GM21515 (cell line): Measurements from ENCODE around the gene TOM1L2.
"Not testable (repeated sequence)": the region's sequence is repeated elsewhere in the genome, so short reads cannot be mapped to it uniquely, and the experiment has no call there.

Source experiments
- ATAC-seq: cut with Tn5 transposase; IDR thresholded peaks from one replicate; pipeline ENCODE4 v1.9.1; 2021; ENCODE audit not compliant: unreplicated experiment

The TOM1L2 gene

DNA sequence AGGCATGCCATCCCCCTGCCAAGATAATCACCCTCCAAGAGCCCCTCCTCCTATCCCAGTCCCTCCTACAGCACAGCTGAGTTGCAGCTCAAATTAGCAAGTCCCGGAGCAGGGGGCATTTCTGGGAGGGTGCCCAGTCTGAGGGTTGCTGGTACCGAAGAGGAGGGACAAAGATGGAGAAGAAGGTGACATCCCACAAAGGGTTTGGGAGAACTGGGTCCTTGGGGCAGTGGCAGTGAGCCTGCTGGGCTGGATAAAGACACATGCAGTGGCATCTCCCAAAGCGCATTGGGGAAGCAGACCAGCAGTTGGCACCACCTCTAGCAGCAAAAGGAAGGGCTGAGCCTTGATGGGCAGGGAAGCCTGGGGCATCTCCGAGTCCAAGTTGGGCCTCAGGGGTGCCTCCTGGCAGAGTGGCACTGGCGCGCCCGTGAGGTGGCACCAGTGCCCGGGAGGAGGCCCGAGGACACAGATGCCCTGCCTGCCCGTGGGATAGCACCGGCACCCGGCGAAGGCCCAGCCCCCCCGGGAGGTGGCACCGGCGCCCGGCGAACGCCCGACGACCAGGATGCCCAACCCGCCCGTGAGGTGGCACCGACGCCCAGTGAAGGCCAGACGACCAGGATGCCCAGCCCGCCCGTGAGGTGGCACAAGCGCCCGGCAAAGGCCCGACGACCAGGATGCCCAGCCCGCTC, 622 bp downstream of the TOM1L2 start:
- ATAC-seq: no peak

DNA sequence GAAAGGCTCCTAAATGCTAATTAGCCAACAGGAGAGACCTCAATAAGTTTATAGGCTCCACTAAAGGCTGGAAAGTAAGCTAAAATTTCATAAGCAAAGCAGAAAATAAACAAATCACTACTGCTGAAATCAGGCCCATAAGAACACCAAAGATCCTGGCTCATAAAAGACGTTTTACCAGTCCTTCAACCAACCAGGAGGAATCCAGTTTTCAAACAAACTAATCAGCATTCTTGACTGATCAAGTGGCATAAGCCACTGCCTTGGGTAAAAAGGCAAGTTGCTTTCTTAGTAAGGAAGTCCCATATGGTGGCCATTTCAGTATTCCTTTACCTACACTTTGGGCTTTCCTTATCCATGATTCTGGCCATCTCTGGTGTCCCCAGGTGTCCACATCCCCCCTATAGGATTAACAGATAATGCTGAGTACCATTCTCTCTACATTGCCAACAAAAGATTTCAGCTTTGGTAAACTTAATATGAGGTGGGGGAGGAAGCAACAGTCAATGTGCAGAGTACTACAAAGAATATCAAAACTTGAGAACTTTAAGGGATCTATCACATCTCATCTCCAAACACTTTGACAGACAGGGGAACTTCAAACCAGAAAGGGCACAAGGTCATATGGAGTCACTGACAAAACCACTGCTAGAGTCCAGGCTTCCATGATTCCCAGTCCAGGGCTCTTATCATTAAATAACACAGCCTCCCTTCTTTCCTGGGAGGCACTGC, 1.3 kb downstream of the TOM1L2 start:
- ATAC-seq: no peak

DNA sequence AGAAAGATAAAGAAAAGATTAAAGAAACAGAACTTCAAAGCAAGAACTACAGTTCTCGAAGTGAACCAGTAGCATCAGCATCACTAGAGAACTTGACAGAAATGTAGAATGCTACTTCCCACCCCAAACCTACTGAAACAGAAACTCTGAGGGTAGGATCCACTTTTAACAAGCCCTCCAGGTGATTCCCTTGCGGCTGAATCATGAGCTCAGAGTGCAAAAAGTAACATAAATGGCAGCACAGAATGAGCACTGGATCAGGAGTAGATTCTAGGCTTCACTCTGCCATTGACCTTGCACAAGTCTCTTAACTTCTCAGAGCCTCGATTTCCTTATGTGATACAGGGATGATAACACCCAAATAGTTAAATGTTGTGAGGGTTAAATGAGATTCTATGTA, 5.8 kb downstream of the TOM1L2 start:
- ATAC-seq: no peak

DNA sequence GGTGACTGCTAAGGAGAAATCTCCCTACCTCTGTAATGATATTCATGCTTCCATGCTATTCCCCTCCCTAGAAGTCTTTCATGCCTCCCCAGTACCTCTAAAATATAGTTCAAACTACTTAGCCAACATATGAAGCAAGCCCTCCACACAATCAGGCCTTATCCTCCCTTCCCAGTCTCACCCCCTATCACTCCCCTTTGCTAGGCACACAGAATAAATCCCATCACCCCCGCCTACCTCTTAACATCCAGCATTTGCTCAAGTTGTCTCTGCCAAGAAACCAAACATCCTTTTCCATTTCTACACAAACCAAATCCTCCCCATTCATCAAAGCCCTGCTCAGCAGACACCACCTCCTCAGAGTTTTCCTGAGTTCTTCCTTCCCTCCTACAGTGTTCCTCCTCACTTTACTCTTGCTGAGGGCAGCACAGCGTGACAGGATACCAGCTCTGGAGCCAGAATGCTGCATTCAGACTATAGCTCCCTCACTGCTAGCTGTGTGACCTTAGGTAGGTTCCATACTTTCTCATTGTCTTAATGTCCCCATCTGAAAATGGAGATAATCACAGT, 7.0 kb downstream of the TOM1L2 start:
- ATAC-seq: no peak

DNA sequence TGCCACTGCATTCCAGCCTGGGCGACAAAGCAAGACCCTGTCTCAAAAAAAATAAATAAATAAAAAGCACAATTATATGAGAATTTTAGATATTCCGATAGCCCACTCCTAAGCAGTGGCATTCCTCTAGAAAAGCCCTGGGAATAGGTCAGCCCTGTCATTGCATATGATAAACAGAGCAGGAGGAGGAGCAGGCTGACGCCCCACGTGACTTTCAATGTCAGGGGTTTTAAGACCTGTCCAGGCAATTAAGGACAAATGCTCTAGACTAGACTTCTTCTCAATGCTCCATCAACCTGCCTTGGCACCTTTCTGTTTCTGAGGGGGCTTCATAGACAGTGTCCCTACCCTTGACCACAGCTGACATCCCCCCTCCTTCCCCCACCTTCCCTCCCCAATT, 7.5 kb downstream of the TOM1L2 start:
- no peak for ATAC-seq

DNA sequence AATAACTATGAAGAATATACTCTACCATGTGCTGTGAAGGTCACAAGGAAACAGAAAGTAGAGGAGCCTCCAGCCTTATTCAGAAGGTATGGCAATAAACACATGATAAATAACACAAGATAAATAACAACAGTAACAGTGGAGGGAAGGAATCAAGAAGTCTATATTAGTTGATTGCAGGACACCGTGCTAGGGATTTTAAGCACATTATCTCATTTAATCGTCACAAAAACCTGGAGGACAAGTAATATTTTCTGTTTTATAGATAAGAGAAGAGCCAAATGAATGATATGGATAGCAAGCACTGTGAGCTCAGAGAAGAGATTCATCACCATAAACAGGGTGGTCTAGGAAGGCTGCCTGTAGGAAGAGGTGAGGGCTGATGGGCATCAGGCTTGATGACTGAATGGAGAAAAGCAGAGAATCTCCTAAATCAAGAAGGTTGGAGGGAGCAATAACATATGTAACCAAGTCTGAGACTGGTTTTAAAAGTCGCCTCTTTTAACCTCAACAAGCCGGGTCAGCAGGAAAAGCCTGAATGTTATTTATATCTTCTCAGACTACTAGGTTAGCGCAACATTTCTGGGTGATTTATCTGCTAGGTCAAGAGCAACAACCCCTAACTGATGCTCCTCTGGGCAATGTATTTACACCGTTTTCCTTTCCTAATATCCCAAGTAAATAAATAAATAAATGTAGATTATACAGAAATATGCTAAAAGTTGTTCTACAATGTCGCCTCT, 8.3 kb downstream of the TOM1L2 start:
- ATAC-seq: no peak

DNA sequence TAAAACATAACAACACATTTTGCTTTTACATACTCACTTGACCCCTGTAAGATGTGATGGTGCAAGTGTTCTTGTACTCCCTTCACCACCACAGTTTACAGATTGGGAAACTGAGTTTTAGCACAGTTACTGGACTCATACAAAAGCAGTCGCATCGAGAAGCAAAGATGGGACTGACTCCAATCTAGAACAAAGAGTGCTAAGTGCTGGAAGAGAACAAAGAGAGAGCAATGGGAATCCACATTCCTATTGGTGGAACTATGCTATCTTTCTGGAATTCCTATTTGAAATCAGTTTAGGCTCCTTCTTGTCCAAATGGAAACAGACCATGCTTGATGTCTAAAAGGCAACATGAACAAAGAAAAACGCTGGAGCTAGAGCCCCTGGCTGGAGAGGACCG, 9.1 kb downstream of the TOM1L2 start:
- no peak for ATAC-seq

DNA sequence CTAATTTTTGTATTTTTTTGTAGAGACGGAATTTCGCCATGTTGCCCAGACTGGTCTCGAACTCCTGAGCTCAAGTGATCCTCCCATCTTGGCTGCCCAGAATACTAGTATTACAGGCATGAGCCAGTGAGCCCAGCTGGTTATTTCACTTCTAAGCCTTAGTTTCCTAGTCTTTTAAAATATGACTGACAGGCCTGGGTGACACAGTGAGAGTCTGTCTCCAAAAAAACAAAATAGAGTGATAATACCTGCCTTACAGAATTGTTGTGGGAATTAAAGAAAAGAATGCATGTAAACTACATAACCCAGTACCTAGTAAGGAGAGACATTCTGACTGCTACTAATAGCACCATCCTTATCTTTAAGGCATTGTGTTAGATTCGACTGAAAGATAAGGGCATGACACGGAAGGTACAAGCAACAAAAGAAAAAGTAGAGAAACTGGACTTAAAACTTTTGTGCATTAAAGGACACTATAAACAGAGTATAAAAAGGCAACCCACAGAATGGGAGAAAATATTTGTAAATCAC, 11.6 kb downstream of the TOM1L2 start:
- no peak for ATAC-seq

DNA sequence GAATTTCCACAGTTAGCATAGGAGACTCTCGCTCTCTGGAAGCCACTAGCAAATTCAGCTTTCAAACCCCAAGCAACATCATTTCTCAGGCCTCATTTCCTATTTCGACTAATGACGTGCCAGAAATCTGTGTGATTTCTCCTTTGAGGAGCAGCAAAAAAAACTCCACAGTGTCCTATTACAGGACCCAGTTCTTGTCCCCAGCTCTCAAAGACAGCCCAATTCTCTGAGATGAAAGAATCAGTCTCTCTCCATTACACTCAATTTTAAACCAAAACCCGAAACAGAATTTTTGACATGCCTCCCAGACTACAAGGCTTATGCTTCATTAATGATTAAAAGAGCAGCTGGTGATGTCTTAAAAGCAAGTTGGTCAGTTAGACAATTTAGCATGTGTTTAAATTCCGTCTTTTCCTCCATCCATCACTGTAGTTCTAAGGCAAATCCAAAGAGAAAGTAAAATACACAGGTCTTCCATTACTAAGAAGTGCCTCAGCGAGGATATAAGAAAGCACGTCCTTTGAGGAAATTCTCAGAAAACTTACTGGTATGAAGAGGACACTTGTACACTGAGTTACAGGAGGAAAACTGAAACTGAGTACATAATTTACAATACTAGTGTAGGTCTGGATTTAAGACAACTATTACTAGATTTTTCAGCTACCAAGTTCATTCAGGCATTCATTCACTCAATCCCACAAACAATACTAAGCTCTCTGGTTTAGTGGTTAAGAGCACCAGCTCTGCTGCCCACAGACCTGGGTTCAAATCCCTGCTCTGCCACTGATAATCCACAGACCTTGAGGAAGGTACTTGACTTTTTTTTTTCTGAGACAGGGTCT, 12.5 kb downstream of the TOM1L2 start:
- no peak for ATAC-seq

DNA sequence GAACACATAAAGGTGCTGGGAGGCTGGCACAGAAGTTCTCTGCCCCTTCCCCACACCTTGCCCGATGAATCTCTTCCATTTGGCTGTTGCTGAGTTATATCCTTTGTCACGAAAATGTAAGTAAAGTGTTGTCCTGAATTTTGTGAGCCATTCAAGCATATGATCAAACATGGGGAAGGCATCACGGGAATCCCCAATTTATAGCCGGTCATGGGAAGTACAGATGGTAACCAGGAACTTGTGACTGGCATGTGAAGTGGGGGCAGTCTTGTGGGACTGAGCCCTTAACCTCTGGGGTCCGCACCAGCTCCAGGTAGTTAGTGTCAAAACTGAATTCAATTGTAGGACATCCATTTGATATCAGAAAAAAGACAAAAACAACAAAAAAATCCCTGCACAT, 13.2 kb downstream of the TOM1L2 start:
- ATAC-seq: no peak

DNA sequence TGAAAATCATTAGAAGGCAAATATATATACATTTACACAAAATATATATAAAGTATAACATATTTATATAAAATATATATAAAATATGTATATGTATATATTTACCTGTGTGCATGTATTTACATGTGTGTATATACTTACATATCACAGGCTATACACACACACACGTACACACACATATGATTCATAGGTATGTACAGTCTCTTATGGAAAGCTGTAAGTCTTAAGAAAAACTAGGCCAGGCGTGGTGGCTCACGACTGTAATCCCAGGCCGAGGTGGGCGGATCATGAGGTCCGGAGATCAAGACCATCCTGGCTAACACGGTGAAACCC, 14.7 kb downstream of the TOM1L2 start:
- ATAC-seq: no peak

DNA sequence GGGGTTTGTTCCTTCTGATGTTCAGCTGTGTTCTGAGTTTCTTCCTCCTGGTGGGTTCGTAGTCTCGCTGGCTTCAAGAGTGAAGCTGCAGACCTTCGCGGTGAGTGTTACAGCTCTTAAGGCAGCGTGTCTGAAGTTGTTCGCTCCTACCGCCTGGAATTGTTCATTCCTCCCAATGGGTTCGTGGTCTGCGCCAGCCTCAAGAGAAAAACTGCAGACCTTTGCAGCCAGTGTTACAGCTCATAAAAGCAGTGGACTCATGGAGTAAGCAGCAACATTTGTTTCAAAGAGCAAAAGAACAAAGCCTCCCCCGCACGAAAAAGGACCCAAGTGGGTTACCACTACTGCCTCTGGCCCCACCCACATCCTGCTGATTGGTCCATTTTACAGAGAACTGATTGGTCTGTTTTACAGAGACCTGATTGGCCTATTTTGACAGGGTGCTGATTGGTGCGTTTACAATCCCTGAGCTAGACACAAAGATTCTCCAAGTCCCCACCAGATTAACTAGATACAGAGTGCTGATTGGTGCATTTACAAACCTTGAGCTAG, 16.3 kb downstream of the TOM1L2 start:
- not testable (repeated sequence) for ATAC-seq

DNA sequence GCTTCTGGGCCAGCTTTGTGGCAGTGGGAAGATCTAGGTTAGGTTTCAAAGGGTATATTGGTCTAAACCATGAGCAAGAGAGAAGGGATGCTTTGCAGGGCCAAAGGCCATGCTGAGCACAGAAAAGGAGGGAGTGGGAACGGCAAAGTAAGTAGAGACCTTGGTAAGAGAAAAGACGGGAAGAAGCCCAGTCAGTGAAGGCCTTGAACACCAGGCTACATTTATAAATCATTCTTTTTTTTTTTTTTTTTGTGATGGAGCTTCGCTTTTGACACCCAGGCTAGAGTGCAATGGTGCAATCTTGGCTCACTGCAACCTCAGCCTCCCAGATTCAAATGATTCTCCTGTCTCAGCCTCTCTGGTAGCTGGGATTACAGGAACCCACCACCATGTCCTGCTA, 18.1 kb downstream of the TOM1L2 start:
- no peak for ATAC-seq

DNA sequence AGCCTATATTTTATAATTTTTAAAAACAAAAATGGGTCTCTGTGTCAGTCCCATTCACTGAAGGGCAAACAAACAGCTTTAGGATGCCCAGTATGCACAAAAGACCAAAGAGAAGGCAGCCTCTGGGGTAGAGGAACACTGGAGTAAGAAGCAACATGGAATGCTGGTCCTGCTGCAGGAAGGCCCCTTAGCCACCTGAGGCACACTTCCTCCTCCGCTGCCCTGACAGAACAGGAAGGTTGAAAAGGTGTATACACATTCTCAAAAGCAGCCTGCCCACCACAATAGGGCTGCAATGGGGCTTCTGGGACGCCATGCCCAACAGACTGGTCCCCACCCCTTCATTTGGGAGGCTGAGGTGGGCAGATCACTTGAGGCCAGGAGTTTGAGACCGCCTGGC, 19.5 kb downstream of the TOM1L2 start:
- no peak for ATAC-seq

DNA sequence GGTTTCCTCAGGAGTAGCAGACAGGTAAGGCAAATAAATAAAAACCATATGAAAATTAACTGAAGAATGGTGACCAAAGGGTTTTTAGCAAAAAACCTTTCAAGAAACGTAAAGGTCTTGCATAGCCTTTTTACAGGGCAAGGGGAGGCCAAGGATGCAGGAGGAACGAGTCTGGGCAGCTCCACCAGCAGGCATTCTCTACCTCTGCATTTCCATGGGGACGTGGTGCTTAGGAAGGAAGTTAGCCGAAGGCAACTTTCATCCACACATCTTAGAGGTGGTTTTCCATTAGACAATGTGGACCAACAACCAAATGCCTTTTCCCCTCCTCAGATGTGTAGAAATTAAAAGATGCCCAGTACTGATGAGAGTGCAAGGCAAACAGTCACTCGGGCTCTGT, 20.7 kb downstream of the TOM1L2 start:
- ATAC-seq: no peak

DNA sequence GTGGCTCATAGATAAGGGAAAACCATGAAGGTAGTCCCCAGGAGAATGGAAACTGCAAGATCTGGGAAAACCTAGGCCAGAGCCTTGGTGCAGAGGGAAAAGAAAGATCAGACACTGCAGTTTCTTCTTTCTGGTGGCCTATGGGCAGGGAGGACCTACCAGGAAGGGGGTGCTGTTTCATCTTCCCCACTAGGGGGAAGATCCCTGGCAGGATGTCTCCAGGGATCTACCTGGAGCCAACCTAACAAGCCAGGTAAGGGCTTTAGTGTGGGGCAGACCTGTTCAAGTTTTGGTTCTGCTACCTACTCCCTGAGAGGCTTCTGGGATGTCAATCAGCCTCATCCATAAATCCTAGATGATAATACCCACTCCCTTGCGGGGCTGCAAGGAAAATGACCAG, 21.4 kb downstream of the TOM1L2 start:
- no peak for ATAC-seq

DNA sequence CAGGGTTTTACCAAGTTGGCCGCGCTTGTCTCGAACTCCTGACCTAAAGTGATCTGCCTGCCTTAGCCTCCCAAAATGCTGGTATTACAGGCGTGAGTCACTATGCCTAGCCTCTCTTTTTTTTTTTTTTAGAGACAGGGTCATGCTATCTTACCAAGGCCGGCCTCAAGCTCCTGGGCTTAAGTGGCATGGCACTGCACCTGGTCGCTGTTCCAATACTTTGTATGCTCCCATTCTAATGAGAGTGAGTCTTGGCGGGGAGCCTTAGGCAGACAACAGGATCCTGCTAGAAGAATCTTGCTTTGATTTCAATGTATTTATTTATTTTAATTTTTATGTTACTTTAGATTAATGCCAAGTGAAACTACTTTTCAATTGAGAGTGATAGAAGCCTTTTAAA, 21.9 kb downstream of the TOM1L2 start:
- ATAC-seq: no peak

DNA sequence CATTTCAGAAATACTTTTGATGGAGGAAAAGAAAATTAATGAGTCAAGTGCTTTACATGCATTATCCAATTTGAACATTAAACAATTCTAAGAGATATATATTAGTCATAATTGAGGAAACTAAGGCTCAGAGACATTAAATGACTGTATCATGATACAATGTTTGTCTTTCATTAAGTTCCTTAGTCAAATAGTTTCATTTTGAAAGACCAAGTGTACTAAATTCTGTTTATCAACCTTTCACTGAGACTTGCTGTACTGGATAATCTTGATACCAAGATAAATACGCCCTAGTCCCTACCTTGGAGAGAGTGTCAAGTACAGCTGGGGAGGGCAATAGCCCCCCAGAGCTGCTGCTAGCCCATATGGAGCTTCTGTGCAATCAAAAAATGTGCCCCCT, 24.2 kb downstream of the TOM1L2 start:
- ATAC-seq: no peak

DNA sequence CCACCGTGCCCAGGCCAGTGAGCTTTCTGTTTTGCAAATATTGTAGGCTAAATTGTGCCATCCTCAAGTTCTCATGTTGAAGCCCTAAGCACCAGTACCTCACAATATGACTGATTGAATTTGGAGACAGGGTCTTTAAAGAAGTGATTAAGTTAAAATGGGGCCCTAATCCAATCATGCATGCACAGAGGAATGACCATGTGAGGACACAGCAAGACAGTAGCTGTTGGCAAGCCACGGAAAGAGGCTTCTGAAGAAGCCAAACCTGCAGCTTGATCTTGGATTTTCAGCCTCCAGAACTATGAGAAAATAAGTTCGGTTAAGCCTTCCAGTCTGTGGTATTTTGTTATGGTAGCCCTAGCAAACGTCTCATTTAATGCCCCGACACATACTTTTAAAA, 24.9 kb downstream of the TOM1L2 start:
- ATAC-seq: no peak

DNA sequence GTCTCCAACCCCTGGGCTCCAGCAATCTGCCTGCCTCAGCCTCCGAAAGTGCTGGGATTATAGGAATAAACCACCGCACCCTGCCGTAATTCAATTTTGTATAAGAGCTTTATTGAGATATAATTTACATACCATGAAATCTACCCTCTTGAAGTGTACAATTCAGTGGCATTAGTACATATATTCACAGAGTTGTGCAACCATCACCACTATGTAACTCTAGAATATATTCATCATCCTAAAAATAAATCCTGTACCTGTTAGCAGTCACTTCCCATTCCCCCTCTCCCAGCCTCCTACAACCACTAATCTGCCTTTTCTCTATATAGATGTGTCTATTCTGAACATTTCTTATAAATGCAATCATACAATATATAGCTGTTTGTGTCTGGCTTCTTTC, 26.1 kb downstream of the TOM1L2 start:
- no peak for ATAC-seq

DNA sequence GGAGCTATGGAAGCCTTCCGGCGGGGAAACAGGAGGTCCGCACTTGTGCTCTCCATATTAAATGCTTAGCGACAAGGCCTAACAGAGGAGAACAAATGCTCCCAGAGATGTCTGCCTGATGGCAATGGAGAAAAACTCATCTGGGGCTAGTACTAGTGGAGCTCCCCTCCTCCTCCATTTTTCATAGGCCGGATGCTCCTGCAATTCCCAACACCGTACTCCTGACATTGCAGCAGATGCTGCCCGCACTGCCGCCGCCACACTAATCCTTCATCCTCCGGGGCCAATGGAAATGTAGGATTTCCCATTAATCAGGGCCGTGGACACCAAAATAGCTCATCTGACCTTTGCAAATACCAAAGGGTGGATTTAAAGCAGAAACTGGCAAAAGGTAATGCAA, 27.5 kb downstream of the TOM1L2 start:
- ATAC-seq: no peak
